Measurements from ENCODE around the gene CACTIN. TPM values are rescaled to one million over a fixed set of nuclear protein-coding genes. Genes with fewer than 3 reads are reported as not detected.

The CACTIN gene
- total RNA-seq, 1 experiment from 2014 or later, result 54.7 TPM

DNA sequence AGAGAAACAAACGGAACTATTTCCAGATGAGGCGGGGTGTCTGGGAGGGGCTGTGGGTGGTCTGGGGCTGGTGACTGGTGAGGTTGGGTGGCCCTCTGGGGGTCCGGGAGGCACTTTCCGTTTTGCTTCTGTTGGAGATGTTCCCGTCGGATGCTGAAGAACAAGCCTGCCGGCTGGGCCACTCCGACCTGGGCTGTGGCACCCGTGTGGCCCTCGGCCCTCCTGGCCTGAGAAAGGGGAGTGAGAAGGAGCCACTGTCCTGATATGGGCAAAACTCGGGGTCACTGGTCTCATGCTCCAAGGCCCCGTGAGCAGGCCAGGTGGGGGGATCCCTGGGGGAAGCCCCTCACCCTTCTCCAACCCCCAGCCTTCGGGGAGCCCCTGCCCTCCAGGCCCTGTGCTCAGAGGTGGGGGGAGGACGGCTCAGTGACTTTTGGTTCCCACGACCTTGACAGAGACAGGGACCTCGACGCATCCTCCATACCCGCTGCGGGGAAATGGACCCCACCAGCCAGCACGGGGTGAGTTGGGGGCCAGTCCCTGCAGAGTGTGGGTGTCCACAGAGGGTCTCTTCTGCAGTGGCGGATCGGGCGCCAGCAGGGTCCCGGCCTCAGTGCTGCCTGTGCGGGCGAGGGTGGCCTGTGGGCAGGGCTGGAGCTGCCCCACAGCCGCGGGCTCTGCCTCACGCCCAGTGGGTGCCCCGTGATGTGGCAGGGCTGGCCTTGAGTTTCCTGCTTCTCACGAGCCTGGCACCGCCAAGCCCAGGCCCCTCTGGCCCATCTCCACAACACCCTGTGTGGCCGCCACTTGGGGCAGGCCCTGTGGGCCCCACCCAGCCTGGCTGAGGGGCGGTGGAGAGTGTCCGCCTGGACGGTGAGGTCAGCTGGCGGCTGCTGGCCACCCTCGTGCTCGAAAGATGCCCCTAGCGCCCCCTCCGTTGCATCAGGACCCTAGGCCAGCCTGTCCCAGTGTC, 15.6 kb downstream of the CACTIN start:
- no peak for DNase-seq (ENCODE audit: low spot score)

DNA sequence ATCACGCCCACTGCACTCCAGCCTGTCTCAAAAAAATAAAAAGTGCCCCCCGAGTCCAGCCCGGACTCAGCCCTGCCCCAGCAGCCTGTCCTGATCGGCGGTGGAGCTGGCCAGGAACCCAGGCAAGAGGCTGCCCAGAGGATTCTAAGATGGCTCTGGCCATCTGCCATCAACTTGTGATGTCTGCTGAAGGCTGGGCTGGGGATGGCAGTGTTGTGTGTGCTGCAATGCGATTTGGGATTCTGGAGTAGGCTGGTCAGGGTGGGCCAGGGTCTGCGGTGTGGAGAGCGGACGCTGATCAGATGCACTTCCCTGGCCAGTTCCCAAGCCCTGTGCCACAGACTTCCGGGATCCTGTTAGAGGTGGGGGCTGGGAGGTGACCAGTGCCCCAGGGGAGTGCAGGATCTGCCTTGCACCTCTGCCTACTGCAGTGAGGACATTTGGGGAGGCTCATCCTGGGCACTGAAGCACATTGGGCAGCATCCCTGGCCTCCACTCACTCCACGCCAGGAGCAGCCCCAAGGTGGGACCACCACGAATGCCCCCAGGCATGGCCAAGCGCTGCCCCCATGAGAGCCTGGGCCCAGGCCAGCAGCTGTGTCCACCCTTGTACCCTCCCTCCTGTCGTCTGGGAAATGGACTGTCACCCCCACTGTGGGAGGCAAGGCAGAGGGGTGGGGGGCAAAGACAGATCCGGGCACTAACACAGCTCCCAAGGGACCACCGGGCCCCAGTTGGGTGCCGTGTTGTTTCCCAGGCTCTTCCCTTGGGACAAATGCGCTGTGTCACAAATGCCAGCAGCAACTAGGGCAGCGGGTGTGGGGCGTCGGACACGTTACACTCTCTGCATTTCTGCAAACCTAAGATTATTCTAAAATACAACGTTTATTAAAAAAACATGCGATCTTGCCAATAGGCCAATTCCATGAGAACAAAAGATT, 16.5 kb downstream of the CACTIN start:
- no peak for DNase-seq (ENCODE audit: low spot score)

GRCh38 chr19:3608750-3609322, 17.8 kb downstream of the CACTIN start:
- DNase-seq (ENCODE audit: low spot score), result no peak

- no peak for DNase-seq (ENCODE audit: low spot score)
Observed at GRCh38 chr19:3608079-3608641, 18.4 kb downstream of the CACTIN start.

DNA sequence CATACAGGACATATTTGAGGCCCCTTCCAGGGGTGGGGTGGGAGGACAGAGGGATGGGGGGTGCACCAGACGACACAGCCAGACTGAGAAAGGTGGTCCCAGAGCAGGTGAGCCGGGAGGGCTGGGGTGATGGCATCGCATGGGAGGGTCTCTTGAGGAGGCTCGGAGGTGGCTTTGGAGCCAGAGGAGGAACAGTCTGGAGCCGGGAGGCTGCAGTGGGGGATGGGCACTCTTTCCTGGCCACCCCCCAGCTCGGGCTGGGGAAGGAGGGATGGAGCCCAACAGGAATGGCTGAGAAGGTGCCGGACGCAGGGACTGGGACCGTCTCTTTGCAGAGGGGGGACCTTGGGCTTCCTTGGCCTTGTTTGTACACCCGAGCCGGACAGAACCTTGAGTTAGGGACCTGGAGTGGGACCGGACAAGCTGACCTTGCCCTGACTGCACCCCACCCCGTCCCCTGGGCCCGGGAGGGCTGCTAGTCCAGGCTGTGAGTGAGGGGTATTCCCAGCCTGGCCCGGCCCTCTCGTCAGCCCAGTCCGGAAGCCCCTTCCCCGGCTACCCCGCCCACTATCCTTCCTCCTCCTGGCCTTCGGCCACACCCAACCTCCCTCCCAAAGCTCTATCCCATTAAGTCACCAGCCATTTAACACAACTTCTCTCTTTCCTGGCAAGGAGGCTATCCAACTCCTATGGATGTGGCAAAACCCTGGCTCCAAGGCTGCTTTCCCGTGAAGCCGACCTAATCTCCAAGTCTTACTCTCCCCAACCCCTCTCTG, 19.1 kb downstream of the CACTIN start:
- no peak for DNase-seq (ENCODE audit: low spot score)

- no peak for DNase-seq (ENCODE audit: low spot score)
Observed at GRCh38 chr19:3606690-3607289, 19.8 kb downstream of the CACTIN start, which contains the start of gene TBXA2R. Gene TBXA2R (minus strand): TSS chr19:3606875. CDS start chr19:3600634, 6,241 bp downstream.

GRCh38 chr19:3606174-3606689, 20.4 kb downstream of the CACTIN start:
- DNase-seq (ENCODE audit: low spot score), result peak; percentile 24

- no peak for DNase-seq (ENCODE audit: low spot score)
Observed at GRCh38 chr19:3605770-3606169, 20.8 kb downstream of the CACTIN start.

DNA sequence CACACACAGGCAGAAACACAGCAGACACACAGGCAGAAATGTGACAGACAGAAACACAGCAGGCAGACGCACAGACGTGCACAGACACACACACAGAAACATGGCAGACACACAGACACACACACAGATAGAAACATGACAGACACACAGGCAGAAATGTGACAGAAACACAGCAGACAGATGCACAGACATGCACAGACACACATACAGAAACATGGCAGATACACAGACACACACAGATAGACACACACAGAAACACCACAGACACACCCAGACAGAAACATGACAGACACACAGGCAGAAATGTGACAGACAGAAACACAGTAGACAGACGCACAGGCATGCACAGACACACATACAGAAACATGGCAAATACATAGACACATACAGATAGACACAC, 21.2 kb downstream of the CACTIN start:
- no peak for DNase-seq (ENCODE audit: low spot score)

DNA sequence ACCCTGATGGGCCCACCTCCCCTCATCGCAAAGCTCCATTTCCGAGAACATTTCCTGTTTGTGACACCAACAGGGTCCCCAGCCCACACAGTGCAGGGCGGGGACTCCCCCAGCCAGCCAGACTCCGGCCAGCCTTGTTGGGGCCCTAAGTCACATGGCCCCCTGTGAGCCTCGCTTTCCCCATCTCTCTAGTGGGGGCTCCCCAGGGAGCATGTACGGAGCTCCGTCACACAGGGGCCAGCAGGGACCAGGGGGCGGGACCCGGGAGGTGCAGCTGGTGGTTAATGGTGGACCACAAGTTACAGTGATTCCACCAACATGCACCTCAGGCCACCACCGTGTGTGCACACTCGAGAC, 21.6 kb downstream of the CACTIN start:
- DNase-seq (ENCODE audit: low spot score), result no peak

GRCh38 chr19:3604227-3604986, 22.2 kb downstream of the CACTIN start:
- DNase-seq (ENCODE audit: low spot score), result no peak

- no peak for DNase-seq (ENCODE audit: low spot score)
Observed at GRCh38 chr19:3603121-3603811, 23.3 kb downstream of the CACTIN start.

DNA sequence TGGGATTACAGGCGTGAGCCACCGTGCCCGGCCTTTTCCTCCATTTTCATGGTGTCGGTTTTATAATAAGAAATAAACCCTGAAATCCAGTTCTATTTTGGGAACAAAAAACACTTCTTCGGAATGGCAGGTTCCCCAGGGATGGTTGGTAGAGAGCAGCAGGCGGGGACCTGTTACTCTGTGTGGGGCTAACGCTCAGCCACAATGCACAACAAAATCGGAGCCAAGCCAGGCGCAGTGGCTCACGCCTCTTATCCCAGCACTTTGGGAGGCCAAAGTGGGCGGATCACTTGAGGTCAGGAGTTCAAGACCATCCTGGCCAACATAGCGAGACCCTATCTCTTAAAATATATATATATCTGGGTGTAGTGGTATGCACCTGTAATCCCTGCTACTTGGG, 25.6 kb downstream of the CACTIN start:
- DNase-seq (ENCODE audit: low spot score), result no peak

- no peak for DNase-seq (ENCODE audit: low spot score)
Observed at GRCh38 chr19:3599776-3600187, 26.8 kb downstream of the CACTIN start.

- no peak for DNase-seq (ENCODE audit: low spot score)
Observed at GRCh38 chr19:3595521-3596061, 31.0 kb downstream of the CACTIN start.

DNA sequence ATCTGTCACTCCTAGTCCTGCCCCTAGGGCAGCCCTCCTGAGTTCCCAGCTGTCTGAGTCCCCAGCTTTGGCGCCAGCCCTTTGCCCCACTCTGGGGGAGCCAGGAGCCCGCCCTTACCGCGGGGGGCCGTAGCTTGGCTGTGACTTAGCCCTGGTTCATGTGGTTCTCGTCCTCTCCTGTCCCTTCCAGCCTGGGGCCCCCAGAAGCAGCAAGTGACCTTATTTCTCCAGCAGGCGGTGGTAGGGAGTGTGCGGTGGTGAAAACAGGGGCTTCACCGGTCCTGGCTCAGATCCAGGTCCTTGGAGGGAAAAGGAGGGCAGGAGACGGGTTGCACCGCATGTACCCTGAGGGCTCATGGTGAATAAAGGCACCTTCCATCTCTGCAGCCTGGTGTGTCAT, 33.4 kb downstream of the CACTIN start:
- no peak for DNase-seq (ENCODE audit: low spot score)

- no peak for DNase-seq (ENCODE audit: low spot score)
Observed at GRCh38 chr19:3591876-3592613, 34.5 kb downstream of the CACTIN start.
